Measurements from ENCODE around the gene TM9SF1.
A peak's percentile ranks its signal among the peaks of the same experiment; 100 is the strongest.

The TM9SF1 gene, protein sequence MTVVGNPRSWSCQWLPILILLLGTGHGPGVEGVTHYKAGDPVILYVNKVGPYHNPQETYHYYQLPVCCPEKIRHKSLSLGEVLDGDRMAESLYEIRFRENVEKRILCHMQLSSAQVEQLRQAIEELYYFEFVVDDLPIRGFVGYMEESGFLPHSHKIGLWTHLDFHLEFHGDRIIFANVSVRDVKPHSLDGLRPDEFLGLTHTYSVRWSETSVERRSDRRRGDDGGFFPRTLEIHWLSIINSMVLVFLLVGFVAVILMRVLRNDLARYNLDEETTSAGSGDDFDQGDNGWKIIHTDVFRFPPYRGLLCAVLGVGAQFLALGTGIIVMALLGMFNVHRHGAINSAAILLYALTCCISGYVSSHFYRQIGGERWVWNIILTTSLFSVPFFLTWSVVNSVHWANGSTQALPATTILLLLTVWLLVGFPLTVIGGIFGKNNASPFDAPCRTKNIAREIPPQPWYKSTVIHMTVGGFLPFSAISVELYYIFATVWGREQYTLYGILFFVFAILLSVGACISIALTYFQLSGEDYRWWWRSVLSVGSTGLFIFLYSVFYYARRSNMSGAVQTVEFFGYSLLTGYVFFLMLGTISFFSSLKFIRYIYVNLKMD

DNA sequence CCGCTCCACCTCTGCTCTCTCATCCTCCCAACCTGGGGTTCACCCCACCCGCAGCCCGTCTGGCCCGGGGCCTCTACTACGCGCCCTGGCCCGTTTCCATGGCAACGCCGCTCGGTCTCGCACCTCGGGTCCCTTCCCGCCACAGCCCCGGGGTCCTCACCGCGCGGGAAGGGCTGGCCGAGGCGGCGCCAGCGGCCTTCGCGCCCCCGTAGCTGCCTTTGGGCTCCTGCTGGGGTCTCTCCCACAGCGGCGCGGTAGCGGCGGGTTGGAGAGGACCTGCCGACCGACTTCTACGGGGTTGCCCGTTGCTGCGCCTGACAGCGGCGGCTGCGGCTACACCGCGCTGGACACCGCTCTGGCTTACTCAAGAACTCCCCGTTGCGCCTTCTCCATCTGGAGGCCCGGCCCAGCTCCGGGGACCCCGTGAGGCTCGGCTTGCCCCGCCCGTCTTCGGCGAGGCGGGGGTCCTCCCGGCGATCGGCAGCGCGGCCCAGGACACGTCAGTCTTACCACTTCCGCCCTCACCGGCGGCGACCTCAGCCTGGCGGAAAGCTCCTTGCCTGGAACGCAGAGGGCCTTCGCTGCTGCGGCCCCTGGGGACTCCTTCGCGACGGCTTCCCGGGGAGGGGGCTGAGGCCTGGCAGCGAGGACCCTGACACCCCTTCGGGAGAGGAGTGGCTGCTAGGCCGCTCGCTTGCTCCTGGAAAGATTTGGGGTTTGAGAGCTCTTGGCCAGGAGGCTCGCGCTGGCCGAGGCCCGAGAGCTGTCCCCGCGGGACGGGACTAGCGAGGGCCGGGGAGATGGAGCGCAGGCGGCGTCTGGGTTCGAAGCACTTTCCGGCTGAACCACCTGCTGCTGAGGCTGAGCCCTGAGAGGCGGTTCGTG lies at the start of gene TM9SF1:
Gene TM9SF1 (minus strand): TSS at position 256 of the 885 bp plus-strand sequence. CDS start 422 bp downstream, outside the sequence.
- H3K9ac ChIP-seq (ENCODE audit: low read depth, low read length): peak within 1 kb of the TSS; percentile 92
- no peaks in the 10 kb centered on the region for H3K4me1 ChIP-seq (ENCODE audit: insufficient read depth, low read length)
- peaks cover 8% of the 10 kb centered on the region; the same call in 1 of the 2 replicates for H3K36me3 ChIP-seq (ENCODE audit: insufficient read depth, low read length)
- no peaks in the 10 kb centered on the region for H3K9me3 ChIP-seq (ENCODE audit: control insufficient read depth, insufficient read depth, low read length)

DNA sequence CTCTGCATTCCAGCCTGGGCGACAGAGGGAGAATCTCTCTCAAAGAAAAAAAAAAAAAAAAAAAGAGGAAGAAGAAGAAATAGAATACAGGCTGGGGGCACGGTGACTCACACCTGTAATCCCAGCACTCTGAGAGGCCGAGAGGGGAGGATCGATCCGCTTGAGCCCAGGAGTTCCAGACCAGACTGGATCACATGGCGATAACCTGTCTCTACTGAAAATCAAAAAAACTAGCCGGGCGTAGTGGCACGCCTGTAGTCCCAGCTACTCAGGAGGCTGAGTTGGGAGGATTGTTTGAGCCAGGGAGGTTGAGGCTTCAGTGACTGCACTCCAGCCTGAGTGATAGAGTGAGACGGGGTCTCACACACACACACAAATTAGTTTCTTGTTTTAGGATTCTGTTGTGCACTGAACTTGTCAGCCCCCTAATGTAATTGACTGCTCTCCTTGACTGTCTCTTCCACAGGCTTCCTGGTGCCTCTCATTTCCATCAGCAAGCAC lies 48.1 kb upstream of the TM9SF1 start:
- H3K9ac ChIP-seq (ENCODE audit: low read depth, low read length): peak overlapping the region; percentile 70
- peaks cover 6% of the 10 kb centered on the region; the same call in 1 of the 2 replicates for H3K4me1 ChIP-seq (ENCODE audit: insufficient read depth, low read length)
- no peaks in the 10 kb centered on the region for H3K9me3 ChIP-seq (ENCODE audit: control insufficient read depth, insufficient read depth, low read length)
- H3K36me3 ChIP-seq (ENCODE audit: insufficient read depth, low read length): peaks cover 12% of the 10 kb centered on the region

DNA sequence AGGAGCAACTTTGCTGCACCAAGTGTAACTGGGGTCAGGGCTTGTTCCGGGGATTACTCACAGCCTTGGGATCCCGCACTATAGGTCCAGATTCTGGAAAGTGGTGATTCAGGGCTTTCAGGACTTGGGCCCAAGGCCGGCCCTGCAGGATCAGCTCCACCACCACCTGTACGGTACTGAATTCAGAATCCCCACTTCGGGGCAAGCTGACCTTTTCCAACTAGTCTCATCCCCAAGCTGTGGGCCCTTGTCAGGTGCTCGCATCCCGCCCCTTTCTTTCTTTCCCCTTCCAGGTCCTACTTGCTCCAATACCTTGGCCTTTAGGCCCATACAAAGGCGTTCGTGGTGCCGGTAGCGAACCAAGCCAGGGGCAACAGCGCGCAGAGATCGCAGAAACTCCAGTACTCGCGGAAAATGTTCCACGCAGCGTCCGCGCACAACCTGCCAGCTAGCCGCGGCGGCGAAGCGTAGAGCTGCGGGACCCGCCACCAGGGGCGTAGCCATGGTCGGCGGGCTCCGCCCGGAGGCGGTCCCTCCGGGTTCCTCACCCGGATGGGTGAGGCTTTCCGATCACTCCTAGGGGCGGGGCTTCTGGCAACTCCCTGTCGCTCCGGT lies 46.7 kb upstream of the TM9SF1 start:
- Histone ChIP-seq H3K4me1 (ENCODE audit: insufficient read depth, low read length) (peaks cover 6% of the 10 kb centered on the region; the same call in 1 of the 2 replicates), H3K36me3 (ENCODE audit: insufficient read depth, low read length) (peaks cover 17% of the 10 kb centered on the region), H3K9me3 (ENCODE audit: control insufficient read depth, insufficient read depth, low read length) (no peaks in the 10 kb centered on the region), H3K9ac (ENCODE audit: low read depth, low read length) (peak overlapping the region; percentile 70)

DNA sequence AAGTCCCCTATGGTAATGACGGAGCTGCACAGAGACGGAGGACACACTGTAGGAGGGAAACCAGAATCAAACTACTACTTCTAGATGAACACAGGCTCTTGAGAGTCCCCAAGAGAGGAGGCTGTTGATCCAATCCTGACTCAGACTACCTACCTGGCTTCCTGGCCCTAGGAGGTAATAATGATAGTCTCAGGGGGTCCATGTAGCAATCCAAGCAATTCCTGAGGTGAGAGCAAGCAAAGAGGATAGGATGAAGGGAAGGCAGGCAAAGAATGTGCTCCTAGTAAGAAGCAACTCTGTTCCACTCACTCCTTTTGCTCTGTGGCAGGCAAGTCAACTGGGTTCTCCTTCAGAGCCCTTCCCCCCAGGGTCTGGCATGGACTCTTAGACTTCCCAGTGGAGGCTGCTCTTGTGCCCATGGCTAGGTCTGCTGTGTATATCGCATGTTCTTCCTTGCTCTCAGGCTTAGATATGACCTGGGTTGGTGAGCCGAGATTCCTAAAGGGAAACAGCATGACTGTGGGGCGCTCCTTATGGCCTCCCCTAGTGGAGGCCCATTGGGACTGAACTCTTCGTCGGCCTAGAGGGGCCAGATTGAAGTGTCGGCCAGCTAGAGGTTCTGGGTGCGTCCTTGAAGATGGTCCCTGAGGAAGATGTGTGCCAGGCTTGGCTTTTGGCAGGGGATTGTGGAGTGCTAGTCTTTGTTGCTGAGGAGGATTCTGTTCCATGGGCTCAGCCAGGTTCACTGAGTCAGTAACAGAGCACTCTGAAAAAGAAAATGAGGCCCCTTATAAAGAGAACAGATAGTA lies 45.1 kb upstream of the TM9SF1 start:
- Histone ChIP-seq H3K9ac (ENCODE audit: low read depth, low read length) (no peak overlapping the region), H3K36me3 (ENCODE audit: insufficient read depth, low read length) (peaks cover 32% of the 10 kb centered on the region), H3K4me1 (ENCODE audit: insufficient read depth, low read length) (peaks cover 6% of the 10 kb centered on the region; the same call in 1 of the 2 replicates), H3K9me3 (ENCODE audit: control insufficient read depth, insufficient read depth, low read length) (no peaks in the 10 kb centered on the region)

DNA sequence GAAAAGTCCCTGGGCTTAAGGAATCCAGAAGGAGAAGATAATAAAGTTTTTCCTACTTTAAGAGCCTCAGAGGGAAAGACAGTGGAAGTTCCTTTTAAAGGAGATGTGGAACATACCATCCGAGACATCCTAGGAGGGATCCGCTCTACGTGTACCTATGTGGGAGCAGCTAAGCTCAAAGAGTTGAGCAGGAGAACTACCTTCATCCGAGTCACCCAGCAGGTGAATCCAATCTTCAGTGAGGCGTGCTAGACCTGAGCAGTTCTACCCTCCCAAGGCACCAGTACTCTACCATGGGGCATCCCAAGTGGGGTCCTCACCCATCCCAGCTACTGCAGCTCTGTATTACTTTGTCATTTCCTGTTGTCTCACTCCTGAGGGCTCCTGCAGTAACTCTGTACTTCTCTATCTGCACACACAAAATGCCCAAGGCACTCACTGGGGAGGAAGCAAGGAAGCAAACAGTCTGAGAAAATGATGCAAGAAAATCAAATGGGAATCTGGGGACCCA lies 43.3 kb upstream of the TM9SF1 start:
- Histone ChIP-seq H3K36me3 (ENCODE audit: insufficient read depth, low read length) (peaks cover 34% of the 10 kb centered on the region), H3K4me1 (ENCODE audit: insufficient read depth, low read length) (peaks cover 3% of the 10 kb centered on the region; the same call in 1 of the 2 replicates), H3K9ac (ENCODE audit: low read depth, low read length) (no peak overlapping the region), H3K9me3 (ENCODE audit: control insufficient read depth, insufficient read depth, low read length) (no peaks in the 10 kb centered on the region)

DNA sequence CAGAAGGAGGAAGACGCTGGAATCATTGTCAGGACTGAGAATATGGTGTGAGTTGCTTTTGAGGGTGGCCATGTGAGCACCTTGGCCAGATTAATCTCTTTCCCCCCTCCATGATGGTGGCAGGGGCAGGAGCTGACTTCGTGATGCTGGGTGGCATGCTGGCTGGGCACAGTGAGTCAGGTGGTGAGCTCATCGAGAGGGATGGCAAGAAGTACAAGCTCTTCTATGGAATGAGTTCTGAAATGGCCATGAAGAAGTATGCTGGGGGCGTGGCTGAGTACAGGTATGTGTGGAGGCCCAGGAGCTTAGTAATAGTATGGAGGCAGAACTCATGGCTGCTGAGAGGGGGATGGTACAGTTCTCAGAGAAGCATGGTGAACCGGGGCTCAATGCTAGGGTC lies 42.9 kb upstream of the TM9SF1 start:
- Histone ChIP-seq H3K9ac (ENCODE audit: low read depth, low read length) (no peak overlapping the region), H3K4me1 (ENCODE audit: insufficient read depth, low read length) (no peaks in the 10 kb centered on the region), H3K36me3 (ENCODE audit: insufficient read depth, low read length) (peaks cover 34% of the 10 kb centered on the region), H3K9me3 (ENCODE audit: control insufficient read depth, insufficient read depth, low read length) (no peaks in the 10 kb centered on the region)

DNA sequence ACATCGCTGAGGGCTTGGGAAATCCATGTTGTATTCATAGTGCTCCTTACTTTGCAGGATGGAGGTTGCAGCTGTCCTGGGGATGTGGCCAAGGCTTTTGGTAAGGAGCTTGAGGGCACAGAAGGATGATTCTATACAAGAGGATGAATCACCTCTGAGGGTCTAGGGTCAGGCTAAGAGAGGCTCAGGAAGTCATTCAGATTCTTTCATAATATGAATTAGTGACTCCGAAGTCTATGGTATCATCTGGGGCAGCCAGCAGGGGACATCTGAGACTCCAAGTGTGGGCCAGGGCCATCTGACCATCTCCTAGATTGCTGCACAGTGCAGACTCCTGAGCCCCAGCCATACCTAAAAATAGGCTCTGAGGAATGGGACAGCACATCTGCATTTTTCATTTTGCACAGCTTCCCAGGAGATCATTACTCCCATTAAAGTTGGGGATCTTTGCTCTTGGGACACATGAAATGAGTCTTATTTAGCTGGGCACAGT lies 42.3 kb upstream of the TM9SF1 start:
- Histone ChIP-seq H3K9me3 (ENCODE audit: control insufficient read depth, insufficient read depth, low read length) (no peaks in the 10 kb centered on the region), H3K9ac (ENCODE audit: low read depth, low read length) (no peak overlapping the region), H3K36me3 (ENCODE audit: insufficient read depth, low read length) (peaks cover 34% of the 10 kb centered on the region), H3K4me1 (ENCODE audit: insufficient read depth, low read length) (no peaks in the 10 kb centered on the region)

DNA sequence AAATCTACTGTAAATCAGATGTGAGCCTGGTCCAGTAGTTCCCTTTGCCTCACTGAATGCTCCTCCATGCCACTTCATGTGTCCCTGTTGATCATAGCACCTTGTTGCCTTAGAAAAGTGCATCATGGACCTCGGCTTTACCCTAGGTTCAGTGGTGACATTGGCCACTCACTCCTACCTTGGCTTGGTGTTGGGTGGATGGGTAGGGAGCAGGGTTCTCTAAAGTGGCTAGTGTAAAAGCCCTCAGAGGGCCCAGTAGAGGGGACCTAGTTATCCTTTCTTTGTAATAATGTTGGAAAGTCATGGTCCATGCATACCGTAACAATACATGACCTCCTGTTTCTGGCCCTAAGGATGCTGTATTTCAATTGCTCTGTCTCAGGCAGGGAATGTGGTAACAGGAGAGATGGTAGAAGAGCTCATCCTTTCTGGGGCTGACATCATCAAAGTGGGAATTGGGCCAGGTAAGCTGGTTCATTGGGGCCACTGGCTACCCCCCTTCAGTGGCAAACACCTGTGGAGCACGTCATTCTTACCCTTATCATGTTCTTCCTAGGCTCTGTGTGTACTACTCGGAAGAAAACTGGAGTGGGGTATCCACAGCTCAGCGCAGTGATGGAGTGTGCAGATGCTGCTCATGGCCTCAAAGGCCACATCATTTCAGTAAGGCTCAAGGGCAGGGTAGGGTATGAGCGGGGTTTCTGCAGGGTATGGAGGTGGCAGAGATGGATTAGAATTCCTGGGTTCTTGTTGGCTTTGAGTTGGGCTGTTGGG lies 41.6 kb upstream of the TM9SF1 start:
- peaks cover 34% of the 10 kb centered on the region for H3K36me3 ChIP-seq (ENCODE audit: insufficient read depth, low read length)
- no peak overlapping the region for H3K9ac ChIP-seq (ENCODE audit: low read depth, low read length)
- no peaks in the 10 kb centered on the region for H3K4me1 ChIP-seq (ENCODE audit: insufficient read depth, low read length)
- no peaks in the 10 kb centered on the region for H3K9me3 ChIP-seq (ENCODE audit: control insufficient read depth, insufficient read depth, low read length)

DNA sequence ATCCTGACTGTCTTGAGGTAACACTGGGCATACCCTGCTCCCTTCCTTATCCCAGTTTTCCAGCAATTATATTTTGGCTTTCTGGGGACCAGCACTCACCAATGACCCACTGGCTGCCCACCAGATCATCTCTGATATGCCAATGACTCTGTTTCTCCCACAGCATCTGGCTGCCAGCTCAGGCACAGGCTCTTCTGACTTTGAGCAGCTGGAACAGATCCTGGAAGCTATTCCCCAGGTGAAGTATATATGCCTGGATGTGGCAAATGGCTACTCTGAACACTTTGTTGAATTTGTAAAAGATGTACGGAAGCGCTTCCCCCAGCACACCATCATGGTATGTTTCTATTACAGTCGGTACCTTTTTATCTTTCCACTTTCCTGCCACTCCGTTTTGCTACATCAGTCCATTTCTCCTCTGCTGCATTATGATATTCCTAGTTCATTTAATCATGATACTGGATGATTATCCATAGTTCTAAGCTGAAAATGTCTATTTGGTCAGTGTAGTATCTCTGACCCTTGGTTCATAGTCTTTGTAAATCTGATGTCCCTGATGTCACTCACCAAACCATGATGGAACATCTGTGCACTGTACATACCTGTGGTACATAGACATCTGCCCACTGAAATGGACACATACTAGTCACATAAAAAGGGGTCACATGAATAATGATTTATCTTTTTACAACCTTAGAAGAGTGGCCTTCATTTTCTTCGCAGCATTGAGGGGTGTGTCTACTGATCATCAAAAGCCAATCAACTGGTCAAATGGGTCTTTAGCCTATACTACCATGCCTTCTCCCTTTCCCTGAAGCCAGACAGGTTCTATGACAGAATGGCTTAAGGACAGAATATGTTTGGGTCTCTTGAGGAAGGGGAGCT lies 40.8 kb upstream of the TM9SF1 start:
- no peaks in the 10 kb centered on the region for H3K4me1 ChIP-seq (ENCODE audit: insufficient read depth, low read length)
- peaks cover 34% of the 10 kb centered on the region for H3K36me3 ChIP-seq (ENCODE audit: insufficient read depth, low read length)
- H3K9ac ChIP-seq (ENCODE audit: low read depth, low read length): no peak overlapping the region
- H3K9me3 ChIP-seq (ENCODE audit: control insufficient read depth, insufficient read depth, low read length): no peaks in the 10 kb centered on the region

DNA sequence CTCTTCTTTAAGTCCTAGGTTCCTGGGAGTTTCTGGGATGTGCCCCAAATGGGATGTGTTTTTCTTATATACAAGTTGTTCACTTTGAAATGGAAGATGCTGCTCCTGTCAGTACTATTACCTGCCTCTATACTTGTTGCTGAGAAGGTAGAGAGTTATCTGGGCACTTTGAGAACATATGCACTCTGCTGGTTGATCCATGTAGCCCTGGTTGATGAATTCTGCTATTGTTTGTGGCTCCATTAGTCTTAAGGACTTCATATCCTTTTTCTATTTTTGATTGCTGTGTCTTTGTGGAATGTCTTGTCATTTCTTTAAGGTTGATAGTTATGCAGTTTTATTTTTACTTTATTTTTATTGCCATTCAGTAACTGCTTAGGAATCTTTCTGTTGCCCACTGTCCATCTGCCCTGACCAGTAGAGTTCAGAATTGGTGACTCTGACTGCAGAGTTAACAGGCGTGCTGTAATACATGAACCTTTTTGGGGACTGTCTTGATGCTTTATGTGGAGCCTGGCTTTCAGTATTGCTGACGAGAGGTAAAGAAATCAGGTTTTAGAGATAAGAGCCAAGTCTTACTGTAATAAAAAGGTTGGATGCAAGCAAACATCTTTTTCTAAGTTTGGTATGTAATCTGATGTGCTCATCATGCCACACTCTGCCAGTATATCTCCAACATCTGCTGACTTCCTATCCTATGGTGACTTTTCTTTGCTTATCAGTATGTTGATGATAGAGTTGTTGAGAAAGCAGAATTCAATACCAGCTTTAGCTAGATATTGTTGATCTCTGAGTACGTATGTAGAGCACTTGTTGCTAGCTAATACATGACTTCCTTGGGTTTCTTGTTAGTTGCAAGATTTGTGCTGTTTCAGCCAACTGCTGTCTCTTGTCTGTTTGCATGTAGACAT lies 39.1 kb upstream of the TM9SF1 start:
- no peaks in the 10 kb centered on the region for H3K9me3 ChIP-seq (ENCODE audit: control insufficient read depth, insufficient read depth, low read length)
- no peaks in the 10 kb centered on the region for H3K4me1 ChIP-seq (ENCODE audit: insufficient read depth, low read length)
- no peak overlapping the region for H3K9ac ChIP-seq (ENCODE audit: low read depth, low read length)
- H3K36me3 ChIP-seq (ENCODE audit: insufficient read depth, low read length): peaks cover 25% of the 10 kb centered on the region

DNA sequence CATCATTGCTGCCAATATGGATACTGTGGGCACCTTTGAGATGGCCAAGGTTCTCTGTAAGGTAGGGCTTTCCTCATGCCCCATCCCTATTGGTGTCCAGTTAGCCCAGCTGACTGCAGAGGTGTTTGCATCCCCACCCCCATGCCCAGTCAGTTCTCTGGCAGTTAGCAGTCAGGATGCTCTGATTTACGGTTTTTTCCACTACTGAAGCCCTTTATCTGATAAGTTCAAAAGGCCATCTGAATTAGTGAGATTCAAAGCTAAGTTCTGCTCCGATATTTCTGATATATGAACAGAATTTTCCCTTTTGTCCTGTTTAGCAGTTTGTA lies 38.3 kb upstream of the TM9SF1 start:
- peak overlapping the region; percentile 97 for H3K9ac ChIP-seq (ENCODE audit: low read depth, low read length)
- no peaks in the 10 kb centered on the region for H3K4me1 ChIP-seq (ENCODE audit: insufficient read depth, low read length)
- H3K36me3 ChIP-seq (ENCODE audit: insufficient read depth, low read length): peaks cover 23% of the 10 kb centered on the region

More for the DNA sequence above, 38.3 kb upstream of the TM9SF1 start:
- no peaks in the 10 kb centered on the region for H3K9me3 ChIP-seq (ENCODE audit: control insufficient read depth, insufficient read depth, low read length)

Data from ES-I3 (cell line).